Heart left ventricle (tissue), 13 donors: ENCODE measurements around the gene DUSP28.

ENCODE experiments used
- CTCF ChIP-seq, 12 donors: fragments of 200-600 bp; sonication (generic) in 4 of 12; IDR thresholded peaks; one replicate each; pipeline versions ENCODE4 v1.5.0 to v1.8.0; 2018 to 2022; ENCODE audit warnings: antibody characterized with exemption in 12 of 12, mild to moderate bottlenecking in 5 of 12
- POLR2A ChIP-seq, 2 donors: fragments of 450-650 bp; IDR thresholded peaks; one replicate each; pipeline ENCODE4 v1.6.1; 2017; ENCODE audit warnings: antibody characterized with exemption in 2 of 2, mild to moderate bottlenecking in 2 of 2, moderate library complexity in 2 of 2
- donor health status: ischemic (EF 13 %, LVEDD 7.1; RV severe dilation, severe dysfunction).
- donor health status: DM: no; HTN: yes; CAD: no.
- donor health status: DM: no; HTN: no; CAD: no.
- donor health status: ischemic (EF 25% LVEDD 6.9; RV normal size, moderate dysfunction).
- donor health status: ischemic (EF 25% LVEDD 5.7; RV mildly dilated, moderate dysfunction).
- donor health status: ischemic (EF 35%, LVEDD 5.7; RV mildly dilated, moderate dysfunction).
- donor health status: nonischemic (EF 11% LVEDD 7.7; RV severe dilation, severe dysfunction).
- donor health status: DM: yes; HTN: yes; CAD: no.
- donor health status: PGD.
- donor health status: ischemic (EF 29% LVEDD 5.4; RV normal size, mild dysfunction).
- donor health status: nonischemic (EF 23%, LVEDD 6.1; RV moderate dilation, normal function).

DNA sequence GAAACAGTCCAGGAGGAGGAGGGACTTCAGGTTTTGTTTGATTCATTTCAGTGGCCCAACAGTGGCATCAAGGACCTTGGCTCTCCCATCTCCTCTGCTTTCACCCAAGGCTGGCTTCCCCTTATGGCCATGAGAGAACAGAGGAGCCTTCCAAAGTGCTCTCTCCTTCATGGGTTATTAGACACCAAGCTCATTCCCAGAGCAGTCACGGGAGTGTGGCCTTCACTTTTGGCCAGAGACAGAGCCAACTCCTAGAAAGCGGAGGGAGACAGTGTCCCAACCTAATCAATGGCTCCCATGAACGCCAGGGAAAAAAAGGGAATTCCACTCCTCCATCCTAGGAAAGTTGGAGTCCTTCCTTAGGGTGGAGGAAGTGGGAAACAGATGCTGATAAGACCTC, 871 bp upstream of the DUSP28 start:
- no peak for TF ChIP-seq CTCF (IDR thresholded peaks at IDR 0.05)
- no peak for TF ChIP-seq POLR2A (IDR thresholded peaks at IDR 0.05)
